Stimulated activated CD4-positive, alpha-beta T cell treated with anti-CD3 and anti-CD28 coated beads, Interleukin-2, amount 100 ng/mL, for 24 hours (primary cell): Measurements from ENCODE around the gene ARL6IP1.
"Not testable (repeated sequence)": the region's sequence is repeated elsewhere in the genome, so short reads cannot be mapped to it uniquely, and the experiment has no call there.

Experiments
- DNase-seq, 2 donors: peaks; one replicate each; pipeline ENCODE4 v3.0.0-alpha.2; 2020

ARL6IP1 gene

DNA sequence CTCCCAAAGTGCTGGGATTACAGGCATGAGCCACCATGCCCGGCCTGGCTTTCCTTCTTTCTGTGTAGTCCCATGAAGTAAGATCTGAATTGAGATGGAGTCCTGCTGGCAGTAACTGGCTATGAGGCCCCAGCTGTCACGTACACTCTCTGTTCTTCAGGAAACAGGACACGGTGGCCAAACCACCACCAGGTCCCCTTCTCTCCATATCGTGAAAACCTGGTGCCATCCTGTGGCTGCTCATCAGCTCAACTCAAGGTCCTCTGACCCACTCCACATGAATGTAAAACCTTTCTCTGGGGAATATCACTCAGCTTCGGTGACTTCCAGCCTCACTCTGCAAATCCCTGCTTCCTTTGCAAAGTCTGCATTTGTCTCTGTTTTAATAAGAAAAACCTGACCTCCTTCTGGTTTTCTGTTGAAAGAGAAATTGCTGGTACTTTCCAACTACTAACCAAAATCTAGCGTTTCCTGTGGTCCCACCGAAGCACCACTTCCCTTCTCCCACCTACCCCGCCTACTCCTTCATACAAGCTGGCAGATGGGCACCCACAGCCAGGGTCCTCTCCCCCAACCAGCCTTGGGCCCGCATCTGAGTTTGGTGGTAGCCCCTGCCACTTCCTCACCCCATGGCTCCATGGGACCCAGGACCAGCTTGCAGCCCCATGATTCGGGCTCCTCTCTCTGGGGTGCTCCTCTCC is 43.2 kb downstream of the ARL6IP1 start:
- DNase-seq, result not testable (repeated sequence)

DNA sequence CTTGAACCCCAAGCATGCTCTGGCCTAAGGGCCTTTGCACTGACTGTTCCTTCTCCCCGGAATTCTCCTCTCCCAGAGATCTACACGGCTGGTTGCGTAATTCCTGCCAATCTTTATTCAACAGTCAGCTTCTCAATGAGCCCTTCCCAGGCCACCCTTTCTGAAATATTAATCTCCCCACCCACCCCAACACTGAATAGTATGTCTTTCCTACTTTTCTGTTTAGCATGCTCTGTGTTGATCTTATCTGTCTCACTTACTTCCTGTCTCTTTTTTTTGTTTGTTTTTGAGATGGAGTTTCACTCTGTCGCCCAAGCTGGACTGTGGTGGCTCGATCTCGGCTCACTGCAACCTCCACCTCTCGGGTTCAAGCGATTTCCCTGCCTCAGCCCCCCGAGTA is 44.7 kb downstream of the ARL6IP1 start:
- not testable (repeated sequence) for DNase-seq

DNA sequence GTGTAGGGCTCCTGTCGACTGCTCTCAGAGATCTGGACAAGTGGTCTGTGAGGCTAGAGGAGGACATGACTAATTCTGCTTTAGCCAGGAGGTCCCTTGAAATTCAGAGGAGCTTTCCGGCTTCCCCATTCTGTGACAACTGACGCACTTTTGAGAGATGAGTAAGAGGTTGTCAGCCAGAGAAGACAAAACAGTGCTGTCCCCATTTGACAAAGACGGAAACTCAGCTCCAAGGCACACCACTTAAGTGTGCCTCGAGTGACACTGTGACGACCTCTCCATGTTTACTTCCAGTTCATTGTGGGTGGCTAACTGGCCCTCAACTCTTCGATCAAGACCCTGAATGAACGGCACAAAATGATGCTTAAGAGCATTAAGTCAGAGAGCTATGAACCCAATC is 58.5 kb downstream of the ARL6IP1 start:
- not testable (repeated sequence) for DNase-seq
